ENCODE results near the gene ATP6V0A1.
A peak's percentile ranks its signal among the peaks of the same experiment; 100 is the strongest.
"Not testable (repeated sequence)": the region's sequence is repeated elsewhere in the genome, so short reads cannot be mapped to it uniquely, and the experiment has no call there.

ATP6V0A1 gene

DNA sequence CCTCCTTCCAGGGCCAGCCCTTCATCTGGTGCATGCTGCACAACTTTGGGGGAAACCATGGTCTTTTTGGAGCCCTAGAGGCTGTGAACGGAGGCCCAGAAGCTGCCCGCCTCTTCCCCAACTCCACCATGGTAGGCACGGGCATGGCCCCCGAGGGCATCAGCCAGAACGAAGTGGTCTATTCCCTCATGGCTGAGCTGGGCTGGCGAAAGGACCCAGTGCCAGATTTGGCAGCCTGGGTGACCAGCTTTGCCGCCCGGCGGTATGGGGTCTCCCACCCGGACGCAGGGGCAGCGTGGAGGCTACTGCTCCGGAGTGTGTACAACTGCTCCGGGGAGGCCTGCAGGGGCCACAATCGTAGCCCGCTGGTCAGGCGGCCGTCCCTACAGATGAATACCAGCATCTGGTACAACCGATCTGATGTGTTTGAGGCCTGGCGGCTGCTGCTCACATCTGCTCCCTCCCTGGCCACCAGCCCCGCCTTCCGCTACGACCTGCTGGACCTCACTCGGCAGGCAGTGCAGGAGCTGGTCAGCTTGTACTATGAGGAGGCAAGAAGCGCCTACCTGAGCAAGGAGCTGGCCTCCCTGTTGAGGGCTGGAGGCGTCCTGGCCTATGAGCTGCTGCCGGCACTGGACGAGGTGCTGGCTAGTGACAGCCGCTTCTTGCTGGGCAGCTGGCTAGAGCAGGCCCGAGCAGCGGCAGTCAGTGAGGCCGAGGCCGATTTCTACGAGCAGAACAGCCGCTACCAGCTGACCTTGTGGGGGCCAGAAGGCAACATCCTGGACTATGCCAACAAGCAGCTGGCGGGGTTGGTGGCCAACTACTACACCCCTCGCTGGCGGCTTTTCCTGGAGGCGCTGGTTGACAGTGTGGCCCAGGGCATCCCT lies 84.8 kb downstream of the ATP6V0A1 start:
- FAIRE-seq, result no peak

DNA sequence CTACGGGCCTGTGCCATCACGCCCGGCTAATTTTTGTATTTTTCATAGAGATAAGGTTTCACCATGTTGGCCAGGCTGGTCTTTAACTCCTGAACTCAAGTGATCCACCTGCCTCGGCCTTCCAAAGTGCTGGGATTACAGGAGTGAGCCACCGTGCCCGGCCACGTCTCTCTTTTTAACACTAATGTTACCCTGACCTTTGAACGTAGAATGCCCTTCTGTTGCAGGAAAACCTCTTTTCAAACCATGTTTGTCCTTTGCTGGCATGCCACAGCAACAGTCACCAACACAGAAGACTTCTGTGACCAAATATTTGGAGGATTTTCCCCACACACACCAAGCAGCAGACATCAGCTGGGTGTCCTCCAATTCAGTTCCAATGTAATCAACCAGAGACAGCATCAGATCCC lies 86.2 kb downstream of the ATP6V0A1 start:
- no peak for FAIRE-seq

DNA sequence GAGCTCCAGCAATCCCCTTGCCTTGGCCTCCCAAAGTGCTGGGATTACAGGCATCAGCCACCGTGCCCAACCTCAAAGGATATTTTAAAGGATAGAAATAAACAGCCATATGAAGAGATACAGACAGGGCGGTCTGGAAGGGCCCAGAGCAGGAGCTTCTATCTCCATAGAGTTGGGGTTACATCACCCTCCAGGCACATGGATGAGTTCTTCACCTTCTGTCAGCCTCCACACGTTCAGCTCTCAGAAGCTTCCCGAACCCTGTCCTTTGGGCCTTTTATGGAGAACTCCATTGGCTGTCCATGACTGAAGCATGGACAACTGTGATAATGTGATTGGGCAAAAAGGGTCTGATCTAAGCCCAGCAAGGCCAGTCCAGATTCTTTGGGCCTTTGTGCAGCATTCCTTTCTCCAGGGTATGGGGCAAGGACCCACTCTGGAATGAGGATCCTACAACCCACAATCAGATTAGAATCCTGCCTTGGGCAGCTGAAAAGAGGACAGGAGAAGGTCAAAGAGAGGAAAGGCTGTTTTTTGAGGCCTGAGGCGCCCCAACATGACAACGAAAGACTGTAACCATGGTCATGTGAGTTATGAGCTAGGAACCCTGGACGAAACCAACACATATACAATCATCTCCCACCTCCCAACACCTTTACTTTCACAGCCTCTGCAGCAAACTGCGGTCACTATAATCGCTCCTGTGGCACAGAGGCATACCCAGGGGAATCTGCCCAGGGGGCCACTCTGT lies 87.3 kb downstream of the ATP6V0A1 start:
- FAIRE-seq, result not testable (repeated sequence)

DNA sequence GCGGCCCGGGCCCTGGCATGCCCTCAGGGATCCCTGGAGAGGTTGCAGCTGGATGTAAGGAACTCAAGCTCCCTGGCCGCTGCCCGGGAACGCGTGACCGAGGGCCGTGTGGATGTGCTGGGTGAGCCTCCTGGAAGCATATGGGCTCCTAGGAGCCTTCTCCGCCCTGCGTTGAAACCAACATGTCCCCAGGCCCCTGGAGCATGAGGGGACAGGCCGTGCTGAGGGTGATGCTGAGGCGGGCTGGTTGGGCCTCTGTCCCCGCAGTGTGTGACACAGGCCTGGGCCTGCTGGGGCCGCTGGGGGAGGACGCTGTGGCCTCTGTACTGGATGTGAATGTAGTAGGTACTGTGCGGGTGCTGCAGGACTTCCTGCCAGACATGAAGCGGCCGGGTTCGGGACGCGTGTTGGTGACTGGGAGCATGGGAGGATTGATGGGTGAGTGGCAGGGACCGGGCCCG lies 88.4 kb downstream of the ATP6V0A1 start:
- FAIRE-seq, result no peak

DNA sequence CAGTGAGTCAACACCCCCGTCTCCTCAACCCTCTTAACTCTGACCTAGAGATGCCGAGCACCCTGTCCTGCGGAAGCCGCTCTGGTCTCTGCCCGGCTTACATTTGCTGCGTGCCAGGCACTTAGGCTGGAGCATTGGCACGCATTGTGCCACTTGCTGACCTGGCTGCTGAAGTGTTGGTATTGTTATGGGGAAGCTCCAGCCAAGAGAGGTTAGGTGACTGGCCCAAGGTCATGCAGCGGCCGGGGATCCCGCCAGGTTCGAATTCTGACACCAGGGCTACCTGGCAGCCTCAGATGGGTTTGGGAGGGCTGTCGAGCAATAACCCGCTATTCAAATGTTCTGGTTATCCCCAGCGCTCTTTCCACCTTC lies 89.0 kb downstream of the ATP6V0A1 start:
- no peak for FAIRE-seq

DNA sequence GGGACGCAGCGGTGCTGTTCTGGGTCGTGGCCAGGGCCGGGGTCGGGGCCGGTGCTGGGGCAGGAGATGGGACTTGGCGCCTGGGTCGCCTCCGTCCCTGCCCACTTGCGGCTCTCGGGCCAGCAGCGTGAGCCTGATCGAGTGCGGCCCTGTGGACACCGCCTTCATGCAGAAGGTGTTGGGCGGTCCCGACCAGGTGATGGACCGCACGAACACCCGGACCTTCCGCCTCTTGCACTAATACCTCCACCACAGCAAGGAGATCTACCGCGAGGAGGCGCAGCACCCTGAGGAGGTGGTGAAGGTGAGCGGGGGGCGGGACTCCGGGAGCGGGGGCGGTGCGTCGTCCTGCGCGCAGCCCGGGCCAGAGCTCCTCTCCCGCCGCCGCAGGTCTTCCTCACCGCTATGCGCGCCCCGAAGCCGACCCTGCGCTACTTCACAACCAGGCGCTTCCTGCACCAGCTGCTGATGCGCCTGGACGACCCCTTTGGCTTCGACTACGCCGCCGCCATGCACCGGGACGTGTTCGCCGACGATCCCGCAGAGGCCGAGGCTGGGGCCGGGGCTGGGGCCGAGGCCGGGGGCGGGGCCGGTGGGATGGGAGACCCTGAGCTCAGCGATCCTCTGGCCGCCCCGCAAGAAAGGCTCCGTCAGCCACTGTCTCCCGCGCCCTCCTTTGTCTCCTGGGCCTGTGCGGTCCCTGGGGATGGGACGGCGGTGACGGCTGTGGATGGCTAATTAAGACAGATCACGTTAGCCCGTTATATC lies 89.6 kb downstream of the ATP6V0A1 start:
- FAIRE-seq, result no peak

DNA sequence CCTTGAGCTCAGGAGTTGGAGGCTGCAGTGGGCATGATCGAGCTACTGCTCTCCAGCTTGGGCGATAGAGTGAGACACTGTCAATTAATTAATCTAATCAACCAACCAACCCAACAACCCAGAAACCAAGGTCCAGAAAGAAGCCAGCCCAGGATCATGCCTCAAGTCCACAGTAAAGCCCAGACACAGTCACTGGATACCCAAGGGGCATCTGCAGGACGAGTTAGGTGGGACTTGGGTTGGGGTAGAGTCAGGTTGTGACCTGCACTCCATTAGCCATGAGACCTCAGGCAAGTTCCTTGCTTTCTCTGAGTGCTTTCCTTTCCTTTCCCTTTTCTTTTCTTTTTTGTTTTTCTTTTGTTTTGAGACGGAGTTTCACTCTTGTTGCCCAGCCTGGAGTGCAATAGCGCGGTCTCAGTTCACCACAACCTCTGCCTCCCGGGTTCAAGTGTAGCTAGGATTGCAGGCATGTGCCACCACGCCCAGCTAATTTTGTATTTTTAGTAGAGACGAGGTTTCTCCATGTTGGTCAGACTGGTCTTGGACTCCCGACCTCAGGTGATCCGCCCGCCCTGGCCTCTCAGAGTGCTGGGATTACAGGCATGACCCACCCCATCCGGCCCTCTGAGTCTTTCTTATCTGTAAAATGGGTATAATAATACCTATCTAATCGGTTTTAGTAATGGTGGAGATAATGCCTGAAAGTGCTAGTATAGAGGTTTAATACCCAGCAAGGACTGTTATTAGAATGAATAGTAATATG lies 90.5 kb downstream of the ATP6V0A1 start:
- FAIRE-seq, result no peak

DNA sequence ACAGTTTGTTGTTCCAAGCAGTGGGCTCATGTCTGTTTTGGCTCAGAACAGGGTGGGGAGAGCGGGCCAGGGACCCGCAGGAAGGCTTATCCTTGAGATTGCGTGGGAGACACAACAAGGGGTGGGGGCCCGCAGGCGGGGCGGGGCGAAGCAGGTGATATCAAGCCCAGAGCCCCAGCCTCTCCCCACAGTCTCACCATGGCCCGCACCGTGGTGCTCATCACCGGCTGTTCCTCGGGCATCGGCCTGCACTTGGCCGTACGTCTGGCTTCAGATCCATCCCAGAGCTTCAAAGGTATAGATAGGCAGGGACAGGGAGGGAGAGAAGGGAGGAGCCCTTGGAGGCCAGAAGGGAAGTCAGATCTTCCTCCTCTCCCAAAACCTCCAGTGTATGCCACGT lies 94.1 kb downstream of the ATP6V0A1 start, which contains the start of gene HSD17B1:
Gene HSD17B1, plus strand, starts transcription at position 188 of the 400 bp plus-strand sequence. Its CDS starts 11 bp downstream, at position 199.
- FAIRE-seq, result not testable (repeated sequence)

DNA sequence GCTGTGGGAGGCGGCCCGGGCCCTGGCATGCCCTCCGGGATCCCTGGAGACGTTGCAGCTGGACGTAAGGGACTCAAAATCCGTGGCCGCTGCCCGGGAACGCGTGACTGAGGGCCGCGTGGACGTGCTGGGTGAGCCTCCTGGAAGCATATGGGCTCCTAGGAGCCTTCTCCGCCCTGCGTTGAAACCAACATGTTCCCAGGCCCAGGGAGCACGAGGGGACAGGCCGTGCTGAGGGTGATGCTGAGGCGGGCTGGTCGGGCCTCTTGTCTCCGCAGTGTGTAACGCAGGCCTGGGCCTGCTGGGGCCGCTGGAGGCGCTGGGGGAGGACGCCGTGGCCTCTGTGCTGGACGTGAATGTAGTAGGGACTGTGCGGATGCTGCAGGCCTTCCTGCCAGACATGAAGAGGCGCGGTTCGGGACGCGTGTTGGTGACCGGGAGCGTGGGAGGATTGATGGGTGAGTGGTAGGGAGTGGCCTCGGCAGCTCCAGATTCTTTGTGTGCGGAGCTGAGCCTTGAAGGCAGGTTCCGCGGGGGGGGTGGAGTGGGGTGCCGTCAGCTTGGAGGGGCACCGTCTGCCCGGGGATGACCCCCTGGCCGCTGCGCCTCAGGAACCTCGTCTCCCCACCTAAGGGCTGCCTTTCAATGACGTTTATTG lies 94.6 kb downstream of the ATP6V0A1 start:
- no peak for FAIRE-seq

DNA sequence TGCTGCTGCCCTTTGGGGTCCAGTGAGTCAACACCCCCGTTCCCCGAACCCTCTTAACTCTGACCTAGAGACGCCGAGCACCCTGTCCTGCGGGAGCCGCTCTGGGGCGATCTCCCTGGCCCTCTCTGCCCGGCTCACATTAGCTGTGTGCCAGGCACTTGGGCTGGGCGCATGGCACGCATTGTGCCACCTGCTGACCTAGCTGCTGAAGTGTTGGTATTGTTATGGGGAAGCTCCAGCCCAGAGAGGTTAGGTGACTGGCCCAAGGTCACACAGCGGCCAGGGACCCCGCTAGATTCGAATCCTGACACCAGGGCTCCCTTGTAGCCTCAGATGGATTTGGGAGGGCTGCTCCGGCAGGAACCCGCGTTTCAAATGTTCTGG lies 95.2 kb downstream of the ATP6V0A1 start:
- FAIRE-seq, result no peak

DNA sequence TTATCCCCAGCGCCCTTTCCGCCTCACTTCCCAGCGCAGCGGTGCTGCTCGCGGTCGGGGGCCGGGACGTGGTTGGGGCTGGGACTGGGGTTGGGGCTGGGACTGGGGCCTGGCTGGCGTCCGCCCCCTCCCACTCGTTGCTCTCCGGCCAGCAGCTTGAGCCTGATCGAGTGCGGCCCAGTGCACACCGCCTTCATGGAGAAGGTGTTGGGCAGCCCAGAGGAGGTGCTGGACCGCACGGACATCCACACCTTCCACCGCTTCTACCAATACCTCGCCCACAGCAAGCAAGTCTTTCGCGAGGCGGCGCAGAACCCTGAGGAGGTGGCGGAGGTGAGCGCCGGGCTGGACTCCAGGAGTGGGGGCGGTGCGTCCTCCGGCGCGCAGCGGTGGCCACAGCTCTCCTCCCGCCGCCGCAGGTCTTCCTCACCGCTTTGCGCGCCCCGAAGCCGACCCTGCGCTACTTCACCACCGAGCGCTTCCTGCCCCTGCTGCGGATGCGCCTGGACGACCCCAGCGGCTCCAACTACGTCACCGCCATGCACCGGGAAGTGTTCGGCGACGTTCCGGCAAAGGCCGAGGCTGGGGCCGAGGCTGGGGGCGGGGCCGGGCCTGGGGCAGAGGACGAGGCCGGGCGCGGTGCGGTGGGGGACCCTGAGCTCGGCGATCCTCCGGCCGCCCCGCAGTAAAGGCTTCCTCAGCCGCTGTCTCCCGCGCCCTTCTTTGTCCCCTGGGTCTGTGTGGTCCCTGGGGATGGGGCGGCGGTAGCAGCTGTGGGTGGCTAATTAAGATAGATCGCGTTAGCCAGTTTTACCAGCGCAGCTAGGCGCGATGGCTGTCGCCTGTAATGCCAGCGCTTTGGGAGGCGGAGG lies 95.8 kb downstream of the ATP6V0A1 start:
- no peak for FAIRE-seq

DNA sequence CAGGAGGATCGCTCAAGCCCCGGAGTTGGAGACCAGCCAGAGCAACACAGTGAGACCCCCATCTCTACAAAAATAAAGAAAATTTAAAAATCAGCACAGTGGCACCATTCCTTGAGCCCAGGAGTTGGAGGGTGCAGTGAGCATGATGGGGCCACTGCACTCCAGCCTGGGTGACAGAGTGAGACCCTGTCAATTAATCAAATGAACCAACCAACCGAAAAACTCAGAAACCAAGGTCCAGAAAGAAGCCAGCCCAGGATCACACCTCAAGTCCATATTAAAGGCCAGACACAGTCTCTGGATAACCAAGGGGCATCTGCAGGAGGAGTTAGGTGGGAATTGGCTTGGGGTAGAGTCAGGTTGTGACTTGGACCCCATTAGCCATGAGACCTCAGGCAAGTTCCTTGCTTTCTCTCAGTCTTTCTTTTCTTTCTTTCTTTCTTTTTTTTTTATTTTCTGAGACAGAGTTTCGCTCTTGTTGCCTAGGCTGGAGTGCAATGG lies 96.5 kb downstream of the ATP6V0A1 start:
- FAIRE-seq, result no peak

DNA sequence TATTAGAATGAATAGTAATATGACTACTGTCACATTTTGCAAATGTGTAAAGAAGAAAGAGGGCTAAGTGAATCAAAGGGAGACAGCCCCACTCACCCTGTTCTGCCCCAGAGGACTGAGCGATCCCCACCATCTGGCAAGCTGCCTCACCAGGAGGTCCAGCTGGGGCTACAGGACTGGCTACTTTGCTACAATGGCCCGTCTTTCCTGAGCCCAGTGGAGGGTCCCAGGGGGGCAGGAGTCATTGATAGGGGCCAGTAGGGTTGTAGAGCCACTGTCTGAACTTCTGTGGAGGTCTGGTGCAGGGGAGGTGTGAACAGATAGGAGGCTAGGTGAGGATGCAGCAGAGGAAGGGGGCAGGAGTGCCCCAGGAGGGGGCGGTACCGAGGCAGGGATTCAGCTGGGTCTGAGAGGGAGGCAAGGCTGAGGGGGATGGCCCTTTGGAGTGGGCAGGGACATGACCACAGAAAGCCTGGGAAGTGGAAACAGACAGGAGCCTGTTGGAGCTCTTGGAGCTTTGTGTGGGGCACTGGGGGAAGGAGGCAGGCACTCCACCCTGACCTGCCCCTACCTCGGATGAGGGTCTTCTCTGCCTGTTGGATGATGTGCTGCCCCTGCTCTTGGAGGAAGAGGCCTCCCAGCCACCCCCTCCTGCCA lies 97.4 kb downstream of the ATP6V0A1 start:
- FAIRE-seq, result not testable (repeated sequence)

DNA sequence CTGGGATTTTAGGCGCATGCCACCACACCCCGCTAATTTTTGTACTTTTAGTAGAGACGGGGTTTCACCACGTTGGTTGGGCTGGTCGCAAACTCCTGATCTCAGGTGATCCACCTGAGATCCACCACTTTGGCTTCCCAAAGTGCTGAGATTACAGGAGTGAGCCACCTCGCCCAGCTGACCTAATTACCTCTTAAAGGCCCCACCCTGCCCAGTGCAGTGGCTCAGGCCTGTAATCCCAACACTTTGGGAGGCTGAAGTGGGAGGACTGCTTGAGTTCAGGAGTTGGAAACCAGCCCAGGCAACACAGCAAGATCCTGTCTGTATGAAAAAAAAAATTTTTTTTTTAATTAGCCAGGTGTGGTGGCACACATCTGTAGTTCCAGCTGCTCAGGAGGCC lies 100.4 kb downstream of the ATP6V0A1 start:
- no peak for FAIRE-seq

DNA sequence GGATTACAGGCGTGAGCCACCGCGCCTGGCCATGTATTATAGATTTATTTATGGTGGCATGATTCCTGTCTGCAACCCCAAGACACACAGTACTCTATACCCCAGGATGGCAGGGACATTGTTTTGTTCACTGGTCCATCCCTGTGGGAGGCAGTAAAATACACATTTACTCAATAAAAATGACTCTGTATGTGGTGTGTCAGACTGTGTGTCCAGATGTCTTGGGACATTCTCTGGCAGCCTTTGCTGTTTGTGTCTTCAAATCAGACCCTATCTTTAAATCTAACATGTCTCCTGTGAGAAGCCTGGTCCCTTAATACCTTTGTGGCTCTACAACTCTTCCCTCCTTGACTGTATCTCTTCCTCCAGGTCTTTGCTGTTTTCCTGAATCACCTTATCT lies 101.6 kb downstream of the ATP6V0A1 start:
- FAIRE-seq, result no peak

DNA sequence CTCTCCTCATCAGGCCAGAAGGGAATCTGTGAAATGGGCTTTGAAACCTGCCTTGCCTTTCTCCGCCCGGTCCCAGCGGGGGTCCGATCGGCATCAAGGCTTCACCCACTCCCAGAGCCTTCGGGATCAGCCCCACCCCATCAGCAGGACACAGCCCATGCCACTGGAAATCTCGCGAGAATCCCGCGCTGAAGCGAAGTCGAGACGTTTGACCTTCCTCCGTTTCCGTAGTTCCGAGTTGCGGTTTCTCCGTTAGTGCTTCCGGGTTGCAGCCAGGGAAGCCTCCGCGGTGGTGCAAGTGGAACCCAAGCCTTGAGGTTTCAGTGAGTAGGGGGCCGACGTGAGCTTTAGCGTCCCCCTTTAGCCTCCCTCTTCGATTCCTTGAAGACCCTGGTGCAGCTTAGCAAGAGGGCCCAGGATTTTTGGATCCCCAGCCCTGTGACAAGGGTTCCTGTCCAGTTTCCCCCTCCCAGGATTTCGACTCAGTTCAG lies 103.3 kb downstream of the ATP6V0A1 start, which contains the start of gene COASY:
Gene COASY, plus strand, starts transcription at position 252 of the 491 bp plus-strand sequence. CDS start 475 bp downstream, outside the sequence.
- peak; percentile 76 for FAIRE-seq

DNA sequence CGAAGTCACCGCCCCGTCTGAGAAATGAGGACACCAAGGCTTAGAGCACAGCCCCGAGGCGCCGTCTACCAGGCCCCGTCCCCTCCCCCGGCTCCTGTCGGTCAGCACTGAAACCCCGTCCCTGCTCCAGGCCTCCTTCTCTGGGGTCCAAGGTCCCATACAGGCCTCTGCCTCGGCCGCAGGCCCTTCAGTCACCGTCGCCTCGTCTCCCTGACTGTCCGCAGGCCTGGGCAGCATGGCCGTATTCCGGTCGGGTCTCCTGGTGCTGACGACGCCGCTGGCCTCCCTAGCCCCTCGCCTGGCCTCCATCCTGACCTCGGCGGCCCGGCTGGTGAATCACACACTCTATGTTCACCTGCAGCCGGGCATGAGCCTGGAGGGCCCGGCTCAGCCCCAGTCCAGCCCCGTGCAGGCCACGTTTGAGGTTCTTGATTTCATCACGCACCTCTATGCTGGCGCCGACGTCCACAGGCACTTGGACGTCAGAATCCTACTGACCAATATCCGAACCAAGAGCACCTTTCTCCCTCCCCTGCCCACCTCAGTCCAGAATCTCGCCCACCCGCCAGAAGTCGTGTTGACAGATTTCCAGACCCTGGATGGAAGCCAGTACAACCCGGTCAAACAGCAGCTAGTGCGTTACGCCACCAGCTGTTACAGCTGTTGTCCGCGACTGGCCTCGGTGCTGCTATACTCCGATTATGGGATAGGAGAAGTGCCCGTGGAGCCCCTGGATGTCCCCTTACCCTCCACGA lies 103.9 kb downstream of the ATP6V0A1 start:
- no peak for FAIRE-seq

DNA sequence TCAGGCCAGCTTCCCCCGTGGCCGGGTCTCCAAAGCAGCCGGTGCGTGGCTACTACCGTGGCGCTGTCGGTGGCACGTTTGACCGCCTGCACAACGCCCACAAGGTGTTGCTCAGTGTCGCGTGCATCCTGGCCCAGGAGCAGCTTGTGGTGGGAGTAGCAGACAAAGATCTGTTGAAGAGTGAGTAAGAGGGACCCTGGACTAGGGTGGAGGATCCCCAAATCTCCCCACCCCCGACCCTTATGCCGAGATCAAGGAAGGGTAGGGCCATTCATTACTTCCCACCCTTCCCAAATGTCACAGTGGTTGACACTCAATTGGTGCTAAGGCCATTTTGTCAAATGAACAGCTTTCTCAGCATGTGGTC lies 104.4 kb downstream of the ATP6V0A1 start:
- no peak for FAIRE-seq

DNA sequence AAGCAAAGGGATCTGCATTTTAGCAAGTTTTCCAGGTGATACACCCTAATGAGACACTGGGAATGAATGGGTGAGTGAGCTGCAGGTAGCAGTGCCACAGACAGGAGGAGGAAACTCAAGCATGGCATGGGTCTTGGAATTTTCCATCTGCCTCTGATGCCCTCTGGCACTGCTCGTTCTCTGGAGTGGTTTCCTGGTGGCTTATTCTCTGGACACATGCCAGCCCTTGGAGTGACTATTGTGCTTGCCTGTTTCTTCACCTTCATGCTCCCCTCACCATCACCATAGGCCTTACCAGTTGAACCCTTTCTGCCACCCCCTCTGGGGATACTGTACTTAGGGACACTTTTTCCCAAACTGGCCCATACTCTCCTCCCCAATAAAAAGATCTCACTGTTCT lies 104.9 kb downstream of the ATP6V0A1 start:
- no peak for FAIRE-seq
